ENCODE measurements around the gene EEFSEC.

- no peak for TF ChIP-seq CTCF (conservative IDR thresholded peaks at IDR 0.05)
- TF ChIP-seq ZFX (IDR thresholded peaks at IDR 0.05) = no peak
Observed at GRCh38 chr3:128420289-128420688, 267.0 kb downstream of the EEFSEC start.
